Kidney (tissue), 14 donors: ENCODE results near the gene ZNF628. TPM values are rescaled to one million over a fixed set of nuclear protein-coding genes. Genes with fewer than 3 reads are reported as not detected.

Experiments used
- DNase-seq, 5 donors: peaks; one replicate each; pipeline ENCODE4 v3.0.0-alpha.2; 2013 to 2020
- FAIRE-seq: peaks from 2 replicates; lab custom pipeline; 2012; peaks lifted over from hg19 to GRCh38; lab: Jason Lieb, UNC
- H3K27ac ChIP-seq, 2 donors: one replicate each; pipeline ENCODE4 v1.7.0; 2013; ENCODE audit warnings: low read depth in 2 of 2, low read length in 2 of 2, inconsistent platforms in 1 of 2
- H3K27me3 ChIP-seq: one replicate; pipeline ENCODE4 v1.7.1; 2013; ENCODE audit warnings: low read length, inconsistent platforms; ENCODE audit not compliant: control insufficient read depth, insufficient read depth
- H3K36me3 ChIP-seq, 3 donors: one replicate each; pipeline versions ENCODE4 v1.7.0 to v1.7.1; 2013; ENCODE audit warnings: low read length in 3 of 3, control low read depth in 1 of 3, inconsistent platforms in 1 of 3; ENCODE audit not compliant: insufficient read depth in 3 of 3, control insufficient read depth in 2 of 3
- H3K4me1 ChIP-seq, 3 donors: one replicate each; pipeline versions ENCODE4 v1.7.0 to v1.7.1; 2013; ENCODE audit warnings: low read length in 3 of 3, inconsistent platforms in 1 of 3, low read depth in 1 of 3; ENCODE audit not compliant: control insufficient read depth in 2 of 3, insufficient read depth in 2 of 3
- H3K4me3 ChIP-seq, 3 donors: one replicate each; pipeline versions ENCODE4 v1.7.0 to v1.8.1; 2013; ENCODE audit warnings: low read length in 3 of 3, control low read depth in 1 of 3, inconsistent platforms in 1 of 3
- H3K9ac ChIP-seq, 3 donors: one replicate each; pipeline versions ENCODE4 v1.7.0 to v1.7.1; 2013; ENCODE audit warnings: low read length in 3 of 3, control low read depth in 1 of 3, inconsistent platforms in 1 of 3
- H3K9me3 ChIP-seq, 3 donors: one replicate each; pipeline versions ENCODE4 v1.7.0 to v1.7.1; 2013; ENCODE audit warnings: low read length in 3 of 3, control low read depth in 1 of 3, inconsistent platforms in 1 of 3; ENCODE audit not compliant: control insufficient read depth in 2 of 3, insufficient read depth in 1 of 3
- CTCF ChIP-seq: IDR thresholded peaks from 3 replicates; pipeline ENCODE4 v1.5.1; 2012; ENCODE audit warnings: mild to moderate bottlenecking, moderate library complexity, borderline replicate concordance; ENCODE audit not compliant: insufficient read depth; ENCODE audit errors: extremely low read depth
- intact Hi-C: fragments of 100-400 bp; cut with DNase I; formaldehyde crosslinking; loops from one replicate; pipeline ENCODE4 v1.11.1; 2022
- polyA plus RNA-seq: library from polyadenylated mRNA; stranded (reverse); fragments of 350-450 nt; fragmentation: Illumina TruSeq; extraction: RNeasy Lipid Tissue Mini Kit (QIAGEN cat#74804); gene quantifications from one replicate; pipeline ENCODE4 v1.2.3, GENCODE V29; 2014; ENCODE audit warnings: low read depth, low replicate concordance; ENCODE audit not compliant: insufficient read depth
- total RNA-seq: library from RNA; stranded (reverse); fragmentation: NEBNext Ultra II Directional; extraction: Animal tissue kit (Norgen Biotek cat#: 25700); gene quantifications from one replicate; pipeline ENCODE4 v1.2.1, GENCODE V29; 2021
- donor health status: control.
- donor health status: control.
- donor health status: control.
- donor health status: control.
- donor health status: control.
- donor health status: DM: yes; HTN: yes; CAD: no.
- donor health status: Normal renal cell carcinoma (clear cell type).

ZNF628 gene
- total and polyA plus RNA-seq, 2 donors from 2014 or later: 2.3 to 12.0 TPM

- no peak for FAIRE-seq
Measured at GRCh38 chr19:55489711-55490477, 13.5 kb downstream of the ZNF628 start.

GRCh38 chr19:55490478-55491432 lies 14.3 kb downstream of the ZNF628 start:
- no peaks in the 10 kb centered on the region for H3K36me3 ChIP-seq
- TF ChIP-seq CTCF: no peak
- FAIRE-seq: no peak
- H3K27ac ChIP-seq: no peak overlapping the region
- no peak overlapping the region for H3K4me3 ChIP-seq
- H3K27me3 ChIP-seq: no peaks in the 10 kb centered on the region
- intact Hi-C loops: no loop called here
- H3K4me1 ChIP-seq: peaks cover 0 to 16% (median 5%) of the 10 kb centered on the region in 3 donors
- no peak overlapping the region for H3K9ac ChIP-seq
- DNase-seq: no peak
- no peaks in the 10 kb centered on the region for H3K9me3 ChIP-seq

More at GRCh38 chr19:55489711-55490477, 13.5 kb downstream of the ZNF628 start:
- Histone ChIP-seq H3K4me3 (no peak overlapping the region), H3K4me1 (peaks cover 0 to 16% (median 5%) of the 10 kb centered on the region in 3 donors), H3K36me3 (no peaks in the 10 kb centered on the region), H3K9me3 (no peaks in the 10 kb centered on the region), H3K27me3 (no peaks in the 10 kb centered on the region), H3K9ac (no peak overlapping the region), H3K27ac (no peak overlapping the region)
- intact Hi-C loops: no loop called here
- DNase-seq: peak in 1 of 5 donors; percentile 71
- TF ChIP-seq CTCF: no peak

- H3K27me3 ChIP-seq: no peaks in the 10 kb centered on the region
- FAIRE-seq (no peak), DNase-seq (no peak)
- H3K4me3 ChIP-seq: no peak overlapping the region
- intact Hi-C loops: no loop called here
- no peak for TF ChIP-seq CTCF
- no peak overlapping the region for H3K27ac ChIP-seq
- peaks cover 0 to 10% (median 4%) of the 10 kb centered on the region in 3 donors for H3K4me1 ChIP-seq
- H3K9ac ChIP-seq: no peak overlapping the region
- no peaks in the 10 kb centered on the region for H3K9me3 ChIP-seq
- no peaks in the 10 kb centered on the region for H3K36me3 ChIP-seq
Measured at GRCh38 chr19:55491546-55492360, 15.3 kb downstream of the ZNF628 start.
